HepG2 (cell line): ENCODE data around the gene SLC2A4. TPM values are rescaled to one million over a fixed set of nuclear protein-coding genes. Genes with fewer than 3 reads are reported as not detected.

ENCODE experiments used
- CENPT ChIP-seq: sonication (generic); formaldehyde crosslinking; IDR thresholded peaks from 2 replicates; pipeline ENCODE4 v1.8.0; 2022; ENCODE audit warnings: low read depth, mild to moderate bottlenecking, moderate library complexity, missing genetic modification reagents
- FOSL1 ChIP-seq: sonication (generic); formaldehyde crosslinking; IDR thresholded peaks from 2 replicates; pipeline ENCODE4 v1.9.0; 2021; ENCODE audit warnings: missing genetic modification reagents, borderline replicate concordance
- FOXM1 ChIP-seq: sonication (generic); formaldehyde crosslinking; IDR thresholded peaks from 2 replicates; pipeline ENCODE4 v1.5.0; 2020; ENCODE audit warnings: missing genetic modification reagents
- GFI1 ChIP-seq: sonication (generic); formaldehyde crosslinking; IDR thresholded peaks from 2 replicates; pipeline ENCODE4 v1.5.0; 2020; ENCODE audit warnings: missing genetic modification reagents, mild to moderate bottlenecking, borderline replicate concordance
- HNRNPUL1 ChIP-seq: fragments of 200-400 bp; formaldehyde crosslinking; IDR thresholded peaks from 2 replicates; pipeline ENCODE4 v1.6.1; 2017; ENCODE audit warnings: low read depth, mild to moderate bottlenecking, low read length, moderate library complexity
- JUND ChIP-seq: sonication (generic); formaldehyde crosslinking; IDR thresholded peaks from 2 replicates; pipeline ENCODE4 v1.8.0; 2022; ENCODE audit warnings: mild to moderate bottlenecking, missing genetic modification reagents
- KDM3A ChIP-seq: IDR thresholded peaks from 2 replicates; pipeline ENCODE4 v1.6.1; 2018; ENCODE audit warnings: low read depth, missing compliant biosample characterization
- KLF15 ChIP-seq: sonication (generic); formaldehyde crosslinking; IDR thresholded peaks from 2 replicates; pipeline ENCODE4 v1.8.1; 2023; ENCODE audit warnings: borderline replicate concordance, mild to moderate bottlenecking, inconsistent platforms, missing genetic modification reagents, mixed read lengths
- NFKB2 ChIP-seq: sonication (generic); formaldehyde crosslinking; IDR thresholded peaks from 2 replicates; pipeline ENCODE4 v1.4.0; 2020; ENCODE audit warnings: missing genetic modification reagents, borderline replicate concordance
- PAF1 ChIP-seq: IDR thresholded peaks from 2 replicates; pipeline ENCODE4 v1.6.1; 2016; ENCODE audit warnings: missing genetic modification reagents, missing compliant biosample characterization
- polyA plus RNA-seq, 8 experiments: library from polyadenylated mRNA; depleted of rRNA in 3 of 8; stranded (reverse) in 7 of 8; unstranded in 1 of 8; fragments of >200 nt; fragmentation: Illumina TruSeq in 4 of 8; extraction: Trizol in 4 of 8; gene quantifications; 2 replicates each; pipeline versions ENCODE4 v1.2.1 to v1.2.3, GENCODE V29; 2011 to 2016; ENCODE audit warnings: low read depth in 4 of 8, missing spikeins in 1 of 8, mixed read lengths in 1 of 8; ENCODE audit not compliant: insufficient read depth in 1 of 8
- total RNA-seq, 5 experiments: library from RNA; depleted of rRNA; stranded (reverse); fragments of >200 nt; fragmentation: Illumina TruSeq; extraction: Trizol; gene quantifications; 2 replicates each; pipeline ENCODE4 v1.2.3, GENCODE V29; 2016; ENCODE audit warnings: low read depth in 1 of 5
- TF ChIP-seq, protein P1 (sequence below), 2 experiments: fragments of 450-650 bp in 1 of 2; sonication (generic) in 1 of 2; formaldehyde crosslinking in 1 of 2; IDR thresholded peaks; 2 replicates each; pipeline versions ENCODE4 v1.6.1 to v1.8.0; 2016 to 2022; ENCODE audit warnings: antibody characterized with exemption in 1 of 2, mild to moderate bottlenecking in 1 of 2, missing genetic modification reagents in 1 of 2
- TF ChIP-seq, protein P2 (sequence below): sonication (generic); formaldehyde crosslinking; IDR thresholded peaks from 2 replicates; pipeline ENCODE4 v1.5.0; 2020; ENCODE audit warnings: missing genetic modification reagents
- TF ChIP-seq, protein P3 (sequence below): sonication (generic); formaldehyde crosslinking; IDR thresholded peaks from 2 replicates; pipeline ENCODE4 v1.9.0; 2021; ENCODE audit warnings: mild to moderate bottlenecking, missing genetic modification reagents

The SLC2A4 gene
- total and polyA plus RNA-seq, 2 of the 13 experiments (the other 11 are each of a cell fraction or from before 2014, with no cell fraction given): 4.9 to 5.8 TPM

DNA sequence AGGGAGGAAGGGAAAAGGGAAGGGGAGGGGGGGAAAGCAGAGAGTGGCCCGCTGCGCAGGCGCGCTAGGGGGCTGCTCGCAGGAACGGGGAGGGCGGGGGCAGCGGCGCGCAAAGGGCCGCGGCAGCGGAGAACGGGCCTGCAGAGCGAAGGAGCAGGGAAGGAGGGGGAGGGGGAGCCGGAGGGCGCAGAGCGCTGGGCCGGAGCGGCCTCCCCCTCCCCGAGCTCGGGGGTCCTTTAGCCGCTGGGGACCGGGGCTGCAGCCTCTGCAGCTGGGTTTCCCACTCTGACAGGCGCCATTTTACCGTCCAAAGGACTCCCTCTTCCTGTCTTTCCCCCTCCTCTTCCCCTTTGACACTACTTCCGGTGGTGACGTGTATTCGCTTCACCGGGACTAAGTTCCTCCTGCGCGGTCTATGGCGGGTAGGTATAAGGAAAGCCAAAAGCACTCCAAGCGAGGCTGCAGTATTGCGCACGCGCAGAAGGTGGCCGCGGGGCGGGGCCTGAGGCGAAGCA, 29.8 kb upstream of the SLC2A4 start, which contains the start of gene CTDNEP1 (continued):
- TF ChIP-seq, protein P1, sequence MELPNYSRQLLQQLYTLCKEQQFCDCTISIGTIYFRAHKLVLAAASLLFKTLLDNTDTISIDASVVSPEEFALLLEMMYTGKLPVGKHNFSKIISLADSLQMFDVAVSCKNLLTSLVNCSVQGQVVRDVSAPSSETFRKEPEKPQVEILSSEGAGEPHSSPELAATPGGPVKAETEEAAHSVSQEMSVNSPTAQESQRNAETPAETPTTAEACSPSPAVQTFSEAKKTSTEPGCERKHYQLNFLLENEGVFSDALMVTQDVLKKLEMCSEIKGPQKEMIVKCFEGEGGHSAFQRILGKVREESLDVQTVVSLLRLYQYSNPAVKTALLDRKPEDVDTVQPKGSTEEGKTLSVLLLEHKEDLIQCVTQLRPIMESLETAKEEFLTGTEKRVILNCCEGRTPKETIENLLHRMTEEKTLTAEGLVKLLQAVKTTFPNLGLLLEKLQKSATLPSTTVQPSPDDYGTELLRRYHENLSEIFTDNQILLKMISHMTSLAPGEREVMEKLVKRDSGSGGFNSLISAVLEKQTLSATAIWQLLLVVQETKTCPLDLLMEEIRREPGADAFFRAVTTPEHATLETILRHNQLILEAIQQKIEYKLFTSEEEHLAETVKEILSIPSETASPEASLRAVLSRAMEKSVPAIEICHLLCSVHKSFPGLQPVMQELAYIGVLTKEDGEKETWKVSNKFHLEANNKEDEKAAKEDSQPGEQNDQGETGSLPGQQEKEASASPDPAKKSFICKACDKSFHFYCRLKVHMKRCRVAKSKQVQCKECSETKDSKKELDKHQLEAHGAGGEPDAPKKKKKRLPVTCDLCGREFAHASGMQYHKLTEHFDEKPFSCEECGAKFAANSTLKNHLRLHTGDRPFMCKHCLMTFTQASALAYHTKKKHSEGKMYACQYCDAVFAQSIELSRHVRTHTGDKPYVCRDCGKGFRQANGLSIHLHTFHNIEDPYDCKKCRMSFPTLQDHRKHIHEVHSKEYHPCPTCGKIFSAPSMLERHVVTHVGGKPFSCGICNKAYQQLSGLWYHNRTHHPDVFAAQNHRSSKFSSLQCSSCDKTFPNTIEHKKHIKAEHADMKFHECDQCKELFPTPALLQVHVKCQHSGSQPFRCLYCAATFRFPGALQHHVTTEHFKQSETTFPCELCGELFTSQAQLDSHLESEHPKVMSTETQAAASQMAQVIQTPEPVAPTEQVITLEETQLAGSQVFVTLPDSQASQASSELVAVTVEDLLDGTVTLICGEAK (IDR thresholded peaks at IDR 0.05): peak; percentile 49
- TF ChIP-seq, protein P1 (CRISPR knock-in tag; IDR thresholded peaks at IDR 0.05): no peak
- TF ChIP-seq FOSL1 (CRISPR knock-in tag): no peak
- TF ChIP-seq KDM3A: no peak
- TF ChIP-seq CENPT (CRISPR knock-in tag): no peak
- TF ChIP-seq HNRNPUL1: no peak
- no peak for TF ChIP-seq FOXM1 (CRISPR knock-in tag)
- TF ChIP-seq, protein P2, sequence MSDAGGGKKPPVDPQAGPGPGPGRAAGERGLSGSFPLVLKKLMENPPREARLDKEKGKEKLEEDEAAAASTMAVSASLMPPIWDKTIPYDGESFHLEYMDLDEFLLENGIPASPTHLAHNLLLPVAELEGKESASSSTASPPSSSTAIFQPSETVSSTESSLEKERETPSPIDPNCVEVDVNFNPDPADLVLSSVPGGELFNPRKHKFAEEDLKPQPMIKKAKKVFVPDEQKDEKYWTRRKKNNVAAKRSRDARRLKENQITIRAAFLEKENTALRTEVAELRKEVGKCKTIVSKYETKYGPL (CRISPR knock-in tag): no peak
- TF ChIP-seq KLF15 (CRISPR knock-in tag): no peak
- no peak for TF ChIP-seq PAF1
- no peak for TF ChIP-seq JUND (CRISPR knock-in tag)
- no peak for TF ChIP-seq NFKB2 (CRISPR knock-in tag)
- no peak for TF ChIP-seq GFI1 (CRISPR knock-in tag)
- TF ChIP-seq, protein P3, sequence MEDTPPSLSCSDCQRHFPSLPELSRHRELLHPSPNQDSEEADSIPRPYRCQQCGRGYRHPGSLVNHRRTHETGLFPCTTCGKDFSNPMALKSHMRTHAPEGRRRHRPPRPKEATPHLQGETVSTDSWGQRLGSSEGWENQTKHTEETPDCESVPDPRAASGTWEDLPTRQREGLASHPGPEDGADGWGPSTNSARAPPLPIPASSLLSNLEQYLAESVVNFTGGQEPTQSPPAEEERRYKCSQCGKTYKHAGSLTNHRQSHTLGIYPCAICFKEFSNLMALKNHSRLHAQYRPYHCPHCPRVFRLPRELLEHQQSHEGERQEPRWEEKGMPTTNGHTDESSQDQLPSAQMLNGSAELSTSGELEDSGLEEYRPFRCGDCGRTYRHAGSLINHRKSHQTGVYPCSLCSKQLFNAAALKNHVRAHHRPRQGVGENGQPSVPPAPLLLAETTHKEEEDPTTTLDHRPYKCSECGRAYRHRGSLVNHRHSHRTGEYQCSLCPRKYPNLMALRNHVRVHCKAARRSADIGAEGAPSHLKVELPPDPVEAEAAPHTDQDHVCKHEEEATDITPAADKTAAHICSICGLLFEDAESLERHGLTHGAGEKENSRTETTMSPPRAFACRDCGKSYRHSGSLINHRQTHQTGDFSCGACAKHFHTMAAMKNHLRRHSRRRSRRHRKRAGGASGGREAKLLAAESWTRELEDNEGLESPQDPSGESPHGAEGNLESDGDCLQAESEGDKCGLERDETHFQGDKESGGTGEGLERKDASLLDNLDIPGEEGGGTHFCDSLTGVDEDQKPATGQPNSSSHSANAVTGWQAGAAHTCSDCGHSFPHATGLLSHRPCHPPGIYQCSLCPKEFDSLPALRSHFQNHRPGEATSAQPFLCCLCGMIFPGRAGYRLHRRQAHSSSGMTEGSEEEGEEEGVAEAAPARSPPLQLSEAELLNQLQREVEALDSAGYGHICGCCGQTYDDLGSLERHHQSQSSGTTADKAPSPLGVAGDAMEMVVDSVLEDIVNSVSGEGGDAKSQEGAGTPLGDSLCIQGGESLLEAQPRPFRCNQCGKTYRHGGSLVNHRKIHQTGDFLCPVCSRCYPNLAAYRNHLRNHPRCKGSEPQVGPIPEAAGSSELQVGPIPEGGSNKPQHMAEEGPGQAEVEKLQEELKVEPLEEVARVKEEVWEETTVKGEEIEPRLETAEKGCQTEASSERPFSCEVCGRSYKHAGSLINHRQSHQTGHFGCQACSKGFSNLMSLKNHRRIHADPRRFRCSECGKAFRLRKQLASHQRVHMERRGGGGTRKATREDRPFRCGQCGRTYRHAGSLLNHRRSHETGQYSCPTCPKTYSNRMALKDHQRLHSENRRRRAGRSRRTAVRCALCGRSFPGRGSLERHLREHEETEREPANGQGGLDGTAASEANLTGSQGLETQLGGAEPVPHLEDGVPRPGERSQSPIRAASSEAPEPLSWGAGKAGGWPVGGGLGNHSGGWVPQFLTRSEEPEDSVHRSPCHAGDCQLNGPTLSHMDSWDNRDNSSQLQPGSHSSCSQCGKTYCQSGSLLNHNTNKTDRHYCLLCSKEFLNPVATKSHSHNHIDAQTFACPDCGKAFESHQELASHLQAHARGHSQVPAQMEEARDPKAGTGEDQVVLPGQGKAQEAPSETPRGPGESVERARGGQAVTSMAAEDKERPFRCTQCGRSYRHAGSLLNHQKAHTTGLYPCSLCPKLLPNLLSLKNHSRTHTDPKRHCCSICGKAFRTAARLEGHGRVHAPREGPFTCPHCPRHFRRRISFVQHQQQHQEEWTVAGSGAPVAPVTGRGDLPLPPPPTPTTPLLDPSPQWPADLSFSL: no peak
